ENCODE data around the gene FLNB. TPM values are rescaled to one million over a fixed set of nuclear protein-coding genes. Genes with fewer than 3 reads are reported as not detected.

Gene FLNB
- total and polyA plus RNA-seq, 8 donors: 80.1 to 126 (median 93.3) TPM

DNA sequence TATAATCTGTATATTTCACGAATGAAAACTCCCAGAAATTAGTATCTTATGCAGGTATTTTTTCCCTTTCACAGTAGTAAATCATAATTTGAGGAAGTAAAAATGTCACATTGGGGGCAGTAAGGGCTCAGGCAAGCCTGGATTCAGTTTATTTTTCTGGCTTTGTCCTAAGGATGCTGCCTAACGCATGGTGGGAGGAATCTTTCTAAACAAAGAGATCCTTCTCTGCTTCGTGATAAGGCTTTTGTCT, 166.9 kb downstream of the FLNB start:
- TF ChIP-seq, protein P1, sequence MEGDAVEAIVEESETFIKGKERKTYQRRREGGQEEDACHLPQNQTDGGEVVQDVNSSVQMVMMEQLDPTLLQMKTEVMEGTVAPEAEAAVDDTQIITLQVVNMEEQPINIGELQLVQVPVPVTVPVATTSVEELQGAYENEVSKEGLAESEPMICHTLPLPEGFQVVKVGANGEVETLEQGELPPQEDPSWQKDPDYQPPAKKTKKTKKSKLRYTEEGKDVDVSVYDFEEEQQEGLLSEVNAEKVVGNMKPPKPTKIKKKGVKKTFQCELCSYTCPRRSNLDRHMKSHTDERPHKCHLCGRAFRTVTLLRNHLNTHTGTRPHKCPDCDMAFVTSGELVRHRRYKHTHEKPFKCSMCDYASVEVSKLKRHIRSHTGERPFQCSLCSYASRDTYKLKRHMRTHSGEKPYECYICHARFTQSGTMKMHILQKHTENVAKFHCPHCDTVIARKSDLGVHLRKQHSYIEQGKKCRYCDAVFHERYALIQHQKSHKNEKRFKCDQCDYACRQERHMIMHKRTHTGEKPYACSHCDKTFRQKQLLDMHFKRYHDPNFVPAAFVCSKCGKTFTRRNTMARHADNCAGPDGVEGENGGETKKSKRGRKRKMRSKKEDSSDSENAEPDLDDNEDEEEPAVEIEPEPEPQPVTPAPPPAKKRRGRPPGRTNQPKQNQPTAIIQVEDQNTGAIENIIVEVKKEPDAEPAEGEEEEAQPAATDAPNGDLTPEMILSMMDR (IDR thresholded peaks at IDR 0.05): no peak
- ATAC-seq (no peak), DNase-seq (no peak)
- Histone ChIP-seq H3K9me3 (no peaks in the 10 kb centered on the region), H3K4me3 (no peak overlapping the region), H3K27ac (peak overlapping the region; percentile 39 to 62), H3K4me1 (peaks cover 16 to 45% of the 10 kb centered on the region in 2 donors), H3K27me3 (peaks cover 0 to 7% of the 10 kb centered on the region in 2 donors), H3K36me3 (peaks cover 0 to 14% of the 10 kb centered on the region in 2 donors)
- intact Hi-C loops (cut with DNase I): no loop called here

DNA sequence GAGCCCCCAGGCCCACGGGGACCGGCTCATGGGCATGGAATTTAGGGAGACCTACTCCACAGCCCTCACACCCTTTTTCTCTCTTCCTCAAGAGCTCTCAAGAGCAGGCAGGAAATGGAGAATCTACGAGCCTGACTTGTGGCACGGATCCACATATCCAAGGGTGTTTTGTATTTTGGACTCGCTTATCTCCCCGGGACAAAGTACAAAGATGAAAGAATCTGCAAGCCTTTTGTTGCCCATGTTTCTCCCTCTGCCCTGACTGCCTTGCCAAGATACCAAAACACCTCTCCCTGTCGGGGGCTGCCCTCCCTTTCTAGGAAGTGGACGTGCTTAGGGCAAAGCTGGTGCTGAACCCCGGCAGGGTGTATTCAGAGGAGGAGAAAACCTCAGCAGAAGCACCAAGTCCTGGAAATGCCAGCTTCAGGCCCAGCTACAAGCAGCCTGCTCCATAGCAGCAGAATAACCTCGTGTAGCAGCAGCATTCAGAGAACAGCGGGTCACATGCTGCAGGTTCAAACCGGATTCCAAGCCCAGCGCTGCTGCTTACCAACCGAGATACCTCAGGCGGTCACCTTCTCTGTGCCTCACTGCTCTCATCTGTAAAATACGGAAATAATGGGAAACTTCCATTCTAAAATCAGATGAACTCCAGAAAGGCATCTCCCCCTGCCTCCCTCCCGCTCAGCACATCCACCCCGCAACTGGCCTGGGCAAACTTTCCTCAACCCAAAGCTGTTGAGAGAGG, 167.4 kb downstream of the FLNB start:
- Histone ChIP-seq H3K4me3 (no peak overlapping the region), H3K36me3 (peaks cover 0 to 9% of the 10 kb centered on the region in 2 donors), H3K27ac (peak overlapping the region; percentile 39 to 62), H3K9me3 (no peaks in the 10 kb centered on the region), H3K27me3 (peaks cover 0 to 7% of the 10 kb centered on the region in 2 donors), H3K4me1 (peaks cover 16 to 45% of the 10 kb centered on the region in 2 donors)
- peak in 1 of 4 donors; percentile 54 for DNase-seq
- intact Hi-C loops (cut with DNase I): no loop called here
- TF ChIP-seq, protein P1 (IDR thresholded peaks at IDR 0.05): no peak
- ATAC-seq: peak; percentile 29

DNA sequence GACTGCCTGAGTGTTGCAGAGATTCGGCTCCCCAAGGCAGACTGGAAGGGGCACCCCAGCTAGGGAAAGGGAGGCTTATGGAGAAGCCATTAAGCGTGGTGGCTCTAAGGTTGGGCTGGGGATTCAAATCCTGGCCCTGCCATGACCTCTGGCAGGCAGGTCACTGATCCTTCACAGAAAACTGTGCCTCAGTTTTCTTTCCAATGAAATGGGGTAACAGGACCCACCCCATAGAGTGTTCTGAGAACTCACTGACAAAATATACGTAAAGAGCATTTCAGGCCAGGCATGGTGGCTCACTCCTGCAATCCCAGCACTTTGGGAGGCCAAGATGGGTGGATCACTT, 167.9 kb downstream of the FLNB start:
- DNase-seq: no peak
- TF ChIP-seq, protein P1 (IDR thresholded peaks at IDR 0.05): no peak
- intact Hi-C loops (cut with DNase I): no loop called here
- Histone ChIP-seq H3K9me3 (no peaks in the 10 kb centered on the region), H3K27me3 (peaks cover 0 to 7% of the 10 kb centered on the region in 2 donors), H3K27ac (peak overlapping the region; percentile 39 to 62), H3K4me1 (peaks cover 16 to 45% of the 10 kb centered on the region in 2 donors), H3K4me3 (no peak overlapping the region), H3K36me3 (peaks cover 0 to 4% of the 10 kb centered on the region in 2 donors)
- ATAC-seq: no peak

DNA sequence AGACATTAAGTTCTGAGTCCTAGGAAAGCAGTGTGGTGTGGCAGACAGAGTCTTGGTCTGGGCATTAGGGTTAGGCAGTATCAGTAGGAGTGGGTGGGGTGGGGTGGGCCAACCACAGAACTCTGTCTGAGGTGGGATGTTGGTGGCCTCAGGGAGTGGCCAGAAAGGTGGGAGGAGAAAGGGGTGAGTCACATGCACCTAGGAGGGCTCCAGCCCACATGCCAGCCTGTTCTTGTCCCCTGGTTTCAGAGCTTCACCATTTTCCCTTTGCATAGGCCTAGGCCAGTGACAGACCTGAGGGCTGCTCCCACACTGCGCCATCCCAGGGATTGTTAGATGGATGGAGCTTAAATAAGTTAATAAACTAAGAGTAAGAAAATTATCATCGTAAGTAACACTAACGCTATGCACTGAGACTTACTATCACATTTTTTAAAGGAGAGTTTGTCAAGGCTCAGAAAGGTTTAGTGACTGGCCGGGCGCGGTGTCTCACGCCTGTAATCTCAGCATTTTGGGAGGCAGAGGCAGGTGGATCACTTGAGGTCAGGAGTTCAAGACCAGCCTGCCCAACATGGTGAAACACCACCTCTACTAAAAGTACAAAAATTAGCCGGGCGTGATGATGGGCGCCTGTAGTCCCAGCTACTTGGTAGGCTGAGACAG, 168.7 kb downstream of the FLNB start:
- TF ChIP-seq, protein P1 (IDR thresholded peaks at IDR 0.05): no peak
- ATAC-seq: no peak
- intact Hi-C loops (cut with DNase I): no loop called here
- H3K36me3 ChIP-seq: no peaks in the 10 kb centered on the region
- no peak for DNase-seq
- peaks cover 16 to 45% of the 10 kb centered on the region in 2 donors for H3K4me1 ChIP-seq
- H3K9me3 ChIP-seq: no peaks in the 10 kb centered on the region
- peaks cover 0 to 7% of the 10 kb centered on the region in 2 donors for H3K27me3 ChIP-seq
- no peak overlapping the region for H3K27ac ChIP-seq
- H3K4me3 ChIP-seq: no peak overlapping the region

DNA sequence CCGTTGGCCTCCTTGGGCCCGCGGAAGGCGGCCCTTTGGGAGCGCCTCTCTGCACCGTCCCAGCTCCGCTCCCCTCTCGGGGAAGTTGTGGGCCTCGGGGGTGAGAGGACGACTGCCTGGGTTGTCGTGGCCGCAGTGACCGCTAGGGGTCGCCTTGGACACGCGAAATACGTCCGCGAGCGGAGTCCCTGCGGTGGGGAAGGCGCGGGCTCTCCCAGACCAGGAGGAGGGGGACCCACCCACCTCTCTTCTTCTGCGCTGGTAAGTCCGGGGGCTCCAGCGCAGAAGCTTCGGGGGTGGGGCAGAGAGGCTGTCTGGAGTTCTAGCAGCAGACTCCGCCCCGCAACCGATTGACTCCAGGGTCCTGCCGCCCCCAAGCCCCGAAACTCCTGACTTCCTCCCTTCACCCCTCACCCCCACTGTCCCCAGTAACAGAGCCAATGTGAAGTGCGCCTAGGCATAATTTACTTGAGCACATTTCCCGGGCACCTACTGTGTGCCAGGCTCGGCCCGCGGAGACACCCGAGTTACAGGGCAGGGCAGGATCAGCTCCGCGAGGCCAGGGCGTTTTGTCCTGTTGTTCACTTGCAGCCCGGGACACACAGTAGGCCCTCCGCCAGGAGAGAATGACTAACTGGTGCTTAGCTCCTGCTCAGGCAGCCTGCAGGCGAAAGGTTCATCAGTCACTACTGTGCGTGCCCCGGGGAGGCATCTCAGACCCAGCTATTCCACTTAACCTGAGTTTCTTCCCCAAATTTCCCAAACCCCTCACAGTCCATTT, 169.7 kb downstream of the FLNB start:
- DNase-seq (peak; percentile 84 to 98 (median 91)), ATAC-seq (peak; percentile 87)
- Histone ChIP-seq H3K9me3 (no peaks in the 10 kb centered on the region), H3K36me3 (no peaks in the 10 kb centered on the region), H3K27ac (no peak overlapping the region), H3K4me1 (peaks cover 16 to 45% of the 10 kb centered on the region in 2 donors), H3K4me3 (peak overlapping the region; percentile 9 to 29), H3K27me3 (peaks cover 0 to 7% of the 10 kb centered on the region in 2 donors)
- TF ChIP-seq, protein P1 (IDR thresholded peaks at IDR 0.05): peak; percentile 95 to 98
- intact Hi-C loops (cut with DNase I): no loop called here

Data from left lung (tissue), 10 donors.